DND-41 (cell line): ENCODE results near the gene SPAG16.

Source experiments
- ATAC-seq: fragments of 200-7000 bp; cut with Tn5 transposase; 3 replicates; pipeline ENCODE4 v1.9.1; 2021; ENCODE audit warnings: low read depth; ENCODE audit not compliant: insufficient read depth
- DNase-seq: peaks from one replicate; pipeline ENCODE4 v3.0.0-alpha.2; 2020
- H2AFZ ChIP-seq: 2 replicates; pipeline ENCODE4 v1.6.0; 2012; ENCODE audit warnings: low read depth, low read length
- H3K27ac ChIP-seq: 2 replicates; pipeline ENCODE4 v1.5.1; 2012; ENCODE audit warnings: low read length, inconsistent platforms
- H3K27me3 ChIP-seq: fragments of 200-600 bp; sonication (generic); 2 replicates; pipeline ENCODE4 v1.6.0; 2012; ENCODE audit warnings: low read length, mild to moderate bottlenecking, inconsistent platforms; ENCODE audit not compliant: insufficient read depth, poor library complexity
- H3K36me3 ChIP-seq: 2 replicates; pipeline ENCODE4 v1.5.1; 2012; ENCODE audit warnings: low read length, inconsistent platforms; ENCODE audit not compliant: insufficient read depth
- H3K4me1 ChIP-seq: 2 replicates; pipeline ENCODE4 v1.5.1; 2012; ENCODE audit warnings: mild to moderate bottlenecking, low read length; ENCODE audit not compliant: insufficient read depth
- H3K4me2 ChIP-seq: 2 replicates; pipeline ENCODE4 v1.6.0; 2012; ENCODE audit warnings: mild to moderate bottlenecking, moderate library complexity, low read length, inconsistent platforms; ENCODE audit not compliant: insufficient read depth
- H3K4me3 ChIP-seq, 2 experiments: fragments of 200-600 bp in 1 of 2; shearing (Covaris generic) in 1 of 2; 2 replicates each; pipeline ENCODE4 v1.5.1; 2012 to 2016; ENCODE audit warnings: inconsistent platforms in 2 of 2, low read length in 2 of 2, mild to moderate bottlenecking in 2 of 2, low read depth in 1 of 2, moderate library complexity in 1 of 2
- H3K79me2 ChIP-seq: 2 replicates; pipeline ENCODE4 v1.6.0; 2012; ENCODE audit warnings: low read length, inconsistent platforms; ENCODE audit not compliant: insufficient read depth
- H3K9ac ChIP-seq: 2 replicates; pipeline ENCODE4 v1.6.0; 2012; ENCODE audit warnings: low read depth, mild to moderate bottlenecking, inconsistent platforms, low read length, moderate library complexity
- H3K9me3 ChIP-seq: 2 replicates; pipeline ENCODE4 v1.5.1; 2012; ENCODE audit warnings: low read length, moderate library complexity, mild to moderate bottlenecking, inconsistent platforms; ENCODE audit not compliant: insufficient read depth, severe bottlenecking
- H4K20me1 ChIP-seq: 2 replicates; pipeline ENCODE4 v1.6.0; 2012; ENCODE audit warnings: low read length; ENCODE audit not compliant: insufficient read depth
- CTCF ChIP-seq: IDR thresholded peaks from 2 replicates; pipeline ENCODE4 v1.5.1; 2012; ENCODE audit warnings: borderline replicate concordance, low read length, moderate library complexity, mild to moderate bottlenecking; ENCODE audit not compliant: poor library complexity, severe bottlenecking; ENCODE audit errors: extremely low read depth
- EZH2 ChIP-seq: IDR thresholded peaks from 3 replicates; pipeline ENCODE4 v1.6.1; 2012; ENCODE audit warnings: borderline replicate concordance, low read depth, mild to moderate bottlenecking, moderate library complexity, low read length, inconsistent platforms; ENCODE audit not compliant: severe bottlenecking

SPAG16 gene

DNA sequence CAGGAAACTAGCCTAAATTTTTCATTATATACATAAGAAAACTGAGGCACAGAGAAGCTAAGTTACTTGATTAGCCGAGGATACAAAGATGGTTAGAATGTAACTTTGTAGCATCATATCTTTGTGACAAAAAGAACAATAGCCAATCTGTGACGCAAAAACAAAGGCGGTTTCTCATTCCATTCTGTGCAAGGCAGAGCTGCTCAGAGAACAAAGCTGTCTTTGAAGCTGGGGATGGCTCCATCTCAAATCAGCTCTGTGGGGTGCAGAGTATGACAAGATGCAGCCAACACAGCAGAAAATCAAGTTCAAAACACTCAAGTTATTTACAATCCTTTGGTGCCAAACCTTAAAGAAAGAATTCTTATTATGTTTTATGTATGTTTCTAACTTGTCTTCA lies 1044.7 kb downstream of the SPAG16 start:
- H2AFZ ChIP-seq = no peak overlapping the region
- no peak overlapping the region for H3K9ac ChIP-seq
- no peaks in the 10 kb centered on the region for H4K20me1 ChIP-seq
- no peak for TF ChIP-seq EZH2
- TF ChIP-seq CTCF = no peak
- ATAC-seq (no peak), DNase-seq (no peak)
- H3K4me3 ChIP-seq = no peak overlapping the region
- no peak overlapping the region for H3K27ac ChIP-seq
- H3K79me2 ChIP-seq = no peaks in the 10 kb centered on the region
- H3K4me1 ChIP-seq = no peaks in the 10 kb centered on the region
- no peaks in the 10 kb centered on the region for H3K36me3 ChIP-seq
- H3K4me2 ChIP-seq = no peak overlapping the region
- H3K27me3 ChIP-seq = no peaks in the 10 kb centered on the region
- no peaks in the 10 kb centered on the region for H3K9me3 ChIP-seq

- TF ChIP-seq EZH2 (no peak), CTCF (no peak)
- no peak for DNase-seq
- Histone ChIP-seq H2AFZ (no peak overlapping the region), H3K4me1 (no peaks in the 10 kb centered on the region), H4K20me1 (no peaks in the 10 kb centered on the region), H3K36me3 (no peaks in the 10 kb centered on the region), H3K4me2 (no peak overlapping the region), H3K79me2 (no peaks in the 10 kb centered on the region), H3K27ac (no peak overlapping the region), H3K9ac (no peak overlapping the region), H3K27me3 (no peaks in the 10 kb centered on the region), H3K4me3 (no peak overlapping the region), H3K9me3 (no peaks in the 10 kb centered on the region)
- no peak for ATAC-seq
Observed at GRCh38 chr2:214341646-214342045, 1057.4 kb downstream of the SPAG16 start.

- Histone ChIP-seq H4K20me1 (no peaks in the 10 kb centered on the region), H3K9me3 (peaks cover 11% of the 10 kb centered on the region), H3K36me3 (no peaks in the 10 kb centered on the region), H3K9ac (no peak overlapping the region), H3K4me3 (no peak overlapping the region), H3K79me2 (no peaks in the 10 kb centered on the region), H3K27me3 (no peaks in the 10 kb centered on the region), H3K4me1 (no peaks in the 10 kb centered on the region), H2AFZ (no peak overlapping the region), H3K27ac (no peak overlapping the region), H3K4me2 (no peak overlapping the region)
- DNase-seq (no peak), ATAC-seq (no peak)
- no peak for TF ChIP-seq CTCF
- TF ChIP-seq EZH2 = no peak
Observed at GRCh38 chr2:214358506-214358905, 1074.2 kb downstream of the SPAG16 start.

DNA sequence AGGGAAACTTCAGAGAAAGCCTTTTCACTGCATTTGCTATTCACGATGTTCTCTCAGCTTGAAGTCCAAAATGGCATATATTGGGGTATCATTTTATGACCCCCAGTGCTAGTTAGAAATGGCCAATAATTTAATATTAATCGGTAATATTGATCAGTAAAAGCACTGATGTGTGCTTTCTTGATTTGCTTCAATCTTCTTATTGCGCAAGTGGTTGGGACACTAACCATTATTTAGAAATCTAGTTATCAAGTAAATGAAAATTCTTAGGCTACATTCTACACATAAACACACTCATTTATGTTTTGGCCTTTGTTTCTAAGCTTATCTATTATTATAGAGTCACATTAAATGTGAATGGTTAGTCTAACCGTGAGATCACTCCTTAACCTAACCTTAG lies 1076.9 kb downstream of the SPAG16 start:
- Histone ChIP-seq H3K27ac (no peak overlapping the region), H3K9me3 (peaks cover 11% of the 10 kb centered on the region), H3K27me3 (no peaks in the 10 kb centered on the region), H3K36me3 (no peaks in the 10 kb centered on the region), H3K4me2 (no peak overlapping the region), H2AFZ (no peak overlapping the region), H3K4me1 (no peaks in the 10 kb centered on the region), H3K9ac (no peak overlapping the region), H3K79me2 (no peaks in the 10 kb centered on the region), H3K4me3 (no peak overlapping the region), H4K20me1 (no peaks in the 10 kb centered on the region)
- no peak for TF ChIP-seq CTCF
- no peak for TF ChIP-seq EZH2
- ATAC-seq (no peak), DNase-seq (no peak)
